Measurements from ENCODE around the gene UBASH3B. TPM values are rescaled to one million over a fixed set of nuclear protein-coding genes. Genes with fewer than 3 reads are reported as not detected.

UBASH3B gene
- total and polyA plus RNA-seq, 9 donors = 0.31 to 5.9 (median 1.8) TPM

DNA sequence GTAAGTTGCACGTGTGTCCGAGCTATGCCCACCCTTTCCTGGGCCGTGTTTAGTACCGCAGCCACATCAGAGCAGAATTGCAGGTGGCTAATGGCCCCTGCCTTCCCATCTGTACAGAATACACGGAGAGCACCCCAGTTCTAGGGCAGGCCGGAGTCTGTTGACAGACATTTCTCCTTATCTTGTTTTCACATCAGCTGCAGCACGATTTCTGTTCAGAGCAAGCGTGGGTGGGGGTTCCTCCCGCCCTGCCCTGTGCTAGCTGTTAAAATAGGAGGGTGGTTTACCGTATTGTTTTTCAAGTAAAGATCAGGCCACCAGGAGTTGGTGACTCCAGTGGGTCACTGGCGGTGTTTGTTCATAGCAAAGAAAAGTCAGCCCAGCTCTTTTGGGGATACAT is 41.1 kb downstream of the UBASH3B start:
- 75 to 87% (median 76%) methylated on average over 11 of the region's 11 CpGs for WGBS, 3 donors
- H3K27ac ChIP-seq = no peak overlapping the region
- peaks cover 2% of the 10 kb centered on the region for H3K4me1 ChIP-seq (ENCODE audit: insufficient read depth)
- H3K27me3 ChIP-seq = no peaks in the 10 kb centered on the region
- H3K9me3 ChIP-seq = no peaks in the 10 kb centered on the region
- no peak for DNase-seq
- intact Hi-C loops (cut with DNase I) = no loop called here
- TF ChIP-seq POLR2A (IDR thresholded peaks at IDR 0.05) = no peak
- TF ChIP-seq EP300 (IDR thresholded peaks at IDR 0.05) = no peak
- TF ChIP-seq, protein P1, sequence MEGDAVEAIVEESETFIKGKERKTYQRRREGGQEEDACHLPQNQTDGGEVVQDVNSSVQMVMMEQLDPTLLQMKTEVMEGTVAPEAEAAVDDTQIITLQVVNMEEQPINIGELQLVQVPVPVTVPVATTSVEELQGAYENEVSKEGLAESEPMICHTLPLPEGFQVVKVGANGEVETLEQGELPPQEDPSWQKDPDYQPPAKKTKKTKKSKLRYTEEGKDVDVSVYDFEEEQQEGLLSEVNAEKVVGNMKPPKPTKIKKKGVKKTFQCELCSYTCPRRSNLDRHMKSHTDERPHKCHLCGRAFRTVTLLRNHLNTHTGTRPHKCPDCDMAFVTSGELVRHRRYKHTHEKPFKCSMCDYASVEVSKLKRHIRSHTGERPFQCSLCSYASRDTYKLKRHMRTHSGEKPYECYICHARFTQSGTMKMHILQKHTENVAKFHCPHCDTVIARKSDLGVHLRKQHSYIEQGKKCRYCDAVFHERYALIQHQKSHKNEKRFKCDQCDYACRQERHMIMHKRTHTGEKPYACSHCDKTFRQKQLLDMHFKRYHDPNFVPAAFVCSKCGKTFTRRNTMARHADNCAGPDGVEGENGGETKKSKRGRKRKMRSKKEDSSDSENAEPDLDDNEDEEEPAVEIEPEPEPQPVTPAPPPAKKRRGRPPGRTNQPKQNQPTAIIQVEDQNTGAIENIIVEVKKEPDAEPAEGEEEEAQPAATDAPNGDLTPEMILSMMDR (IDR thresholded peaks at IDR 0.05) = no peak
- no peak overlapping the region for H3K4me3 ChIP-seq
- H3K36me3 ChIP-seq = no peaks in the 10 kb centered on the region

DNA sequence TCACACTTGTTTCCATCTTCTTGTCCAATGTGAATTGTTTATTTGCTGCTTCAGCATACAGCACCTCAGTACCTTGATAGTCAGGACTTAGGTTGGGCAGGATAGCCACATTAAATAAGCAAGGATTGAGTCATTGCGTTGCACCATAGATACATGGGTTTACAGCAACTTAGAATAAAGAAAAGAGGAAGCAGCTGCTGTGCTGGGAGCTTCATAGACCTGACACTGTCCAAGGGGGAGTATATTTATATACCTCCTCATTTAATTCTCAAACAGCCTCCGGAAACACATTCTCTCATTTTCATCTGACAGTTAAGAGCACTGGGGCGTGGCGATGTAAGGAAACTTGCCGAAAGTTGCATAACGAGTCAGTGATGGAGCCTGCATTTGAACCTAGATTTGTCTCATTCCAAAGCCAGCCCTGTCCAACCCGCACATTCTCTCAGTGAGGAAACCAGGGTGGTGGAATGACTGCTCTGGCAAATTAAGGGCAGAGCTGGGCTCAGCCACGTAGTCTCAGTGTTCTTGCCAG is 42.2 kb downstream of the UBASH3B start:
- no peaks in the 10 kb centered on the region for H3K36me3 ChIP-seq
- H3K4me1 ChIP-seq (ENCODE audit: insufficient read depth) = no peaks in the 10 kb centered on the region
- WGBS, 3 donors = 77 to 83% (median 79%) methylated on average over 8 of the region's 8 CpGs
- no peak overlapping the region for H3K4me3 ChIP-seq
- TF ChIP-seq POLR2A (IDR thresholded peaks at IDR 0.05) (no peak), EP300 (IDR thresholded peaks at IDR 0.05) (no peak)
- TF ChIP-seq, protein P1 (IDR thresholded peaks at IDR 0.05) = no peak
- no peaks in the 10 kb centered on the region for H3K9me3 ChIP-seq
- no peak for DNase-seq
- H3K27ac ChIP-seq = no peak overlapping the region
- H3K27me3 ChIP-seq = no peaks in the 10 kb centered on the region
- intact Hi-C loops (cut with DNase I) = no loop called here

DNA sequence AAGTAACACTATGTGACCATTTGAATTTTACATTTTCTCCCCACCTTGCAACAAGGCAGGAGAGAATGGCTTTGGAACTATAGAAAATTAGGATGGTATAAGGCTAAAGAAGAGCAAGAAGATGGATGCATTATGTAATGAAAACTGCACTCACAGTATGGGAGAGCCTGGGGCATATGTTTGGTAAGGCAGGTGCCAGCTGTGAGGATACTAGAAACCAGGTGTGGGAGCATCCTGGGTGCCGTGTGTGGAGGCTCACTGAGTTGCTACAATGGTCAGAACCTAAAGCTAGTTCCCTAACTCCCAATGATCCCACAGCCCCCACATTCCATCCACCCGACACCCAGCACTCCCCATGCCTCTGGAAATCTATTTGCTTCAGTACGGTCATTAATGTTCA is 42.9 kb downstream of the UBASH3B start:
- Histone ChIP-seq H3K4me1 (ENCODE audit: insufficient read depth) (no peaks in the 10 kb centered on the region), H3K9me3 (no peaks in the 10 kb centered on the region), H3K36me3 (no peaks in the 10 kb centered on the region), H3K27me3 (no peaks in the 10 kb centered on the region), H3K4me3 (no peak overlapping the region), H3K27ac (no peak overlapping the region)
- intact Hi-C loops (cut with DNase I) = no loop called here
- TF ChIP-seq EP300 (IDR thresholded peaks at IDR 0.05) = no peak
- TF ChIP-seq, protein P1 (IDR thresholded peaks at IDR 0.05) = no peak
- no peak for TF ChIP-seq POLR2A (IDR thresholded peaks at IDR 0.05)
- no peak for DNase-seq
- 73 to 87% (median 79%) methylated on average over 3 of the region's 3 CpGs for WGBS, 3 donors

DNA sequence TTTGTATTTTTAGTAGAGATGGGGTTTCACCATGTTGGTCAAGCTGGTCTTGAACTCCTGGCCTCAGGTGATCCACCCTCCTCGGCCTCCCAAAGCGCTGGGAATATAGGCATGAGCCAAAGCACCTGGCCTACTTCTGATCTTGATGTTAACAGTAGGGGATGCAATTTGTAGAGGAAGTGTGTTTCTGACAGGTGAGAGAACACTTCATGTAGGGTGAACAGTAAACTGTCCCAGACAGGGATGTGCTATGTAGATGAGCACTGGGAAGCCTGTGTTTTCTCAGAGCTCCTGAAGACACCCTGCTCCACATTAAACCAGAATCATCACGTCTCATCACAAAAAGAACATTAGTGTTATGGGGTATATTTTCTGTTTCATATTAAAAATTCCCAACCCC is 45.1 kb downstream of the UBASH3B start:
- TF ChIP-seq, protein P1 (IDR thresholded peaks at IDR 0.05) = no peak
- no peak for TF ChIP-seq POLR2A (IDR thresholded peaks at IDR 0.05)
- no peak for TF ChIP-seq EP300 (IDR thresholded peaks at IDR 0.05)
- H3K27me3 ChIP-seq = no peaks in the 10 kb centered on the region
- WGBS, 3 donors = 85 to 97% (median 93%) methylated on average over 3 of the region's 3 CpGs
- H3K27ac ChIP-seq = no peak overlapping the region
- no peaks in the 10 kb centered on the region for H3K4me1 ChIP-seq (ENCODE audit: insufficient read depth)
- intact Hi-C loops (cut with DNase I) = no loop called here
- no peak overlapping the region for H3K4me3 ChIP-seq
- H3K36me3 ChIP-seq = no peaks in the 10 kb centered on the region
- DNase-seq = no peak
- H3K9me3 ChIP-seq = no peaks in the 10 kb centered on the region
